HG03460 (cell line): Measurements from ENCODE around the gene IGDCC3.
"Not testable (repeated sequence)": the region's sequence is repeated elsewhere in the genome, so short reads cannot be mapped to it uniquely, and the experiment has no call there.

Experiments used
- ATAC-seq: cut with Tn5 transposase; IDR thresholded peaks from one replicate; pipeline ENCODE4 v1.9.1; 2021; ENCODE audit not compliant: unreplicated experiment

IGDCC3 gene

GRCh38 chr15:65371976-65372786 is 5.6 kb downstream of the IGDCC3 start:
- no peak for ATAC-seq

DNA sequence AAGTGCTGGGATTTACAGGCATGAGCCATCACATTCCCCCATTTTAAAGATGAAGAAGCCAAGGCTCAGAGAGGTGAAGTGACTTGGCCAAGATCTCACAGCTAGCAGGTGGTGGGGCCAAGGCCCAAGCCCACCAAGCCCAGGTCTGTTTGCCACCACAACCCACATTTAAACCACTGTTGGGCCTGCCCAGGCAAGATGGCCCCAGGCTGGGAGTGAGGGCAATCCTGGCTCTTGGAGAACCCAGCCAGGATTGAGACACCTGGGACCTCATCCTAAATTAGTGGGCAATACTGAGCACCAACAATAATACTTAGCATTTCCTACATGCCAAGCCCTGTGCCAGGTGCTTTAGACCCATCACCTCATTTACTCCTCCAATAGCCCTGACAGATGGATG is 6.9 kb downstream of the IGDCC3 start:
- no peak for ATAC-seq

DNA sequence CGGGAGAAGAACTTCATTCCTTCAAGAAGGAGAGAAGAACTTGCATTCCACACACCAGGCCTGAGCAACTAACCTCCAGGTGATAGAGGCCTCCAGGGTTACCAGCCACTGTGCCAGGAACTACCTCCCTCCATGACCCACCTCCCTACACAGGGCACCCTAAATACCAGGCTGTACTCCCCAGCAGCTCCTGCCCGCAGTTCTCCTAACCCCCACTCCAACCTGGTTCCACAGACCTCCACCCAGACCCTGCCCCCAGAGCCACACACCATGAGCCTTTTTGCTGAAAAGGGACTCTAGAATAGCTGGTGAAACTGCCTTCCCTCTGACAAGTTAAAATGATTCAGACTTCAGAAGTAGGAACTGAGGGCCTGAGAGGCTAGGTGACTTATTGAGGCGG is 8.2 kb downstream of the IGDCC3 start:
- ATAC-seq: no peak

GRCh38 chr15:65369212-65369547 is 8.6 kb downstream of the IGDCC3 start:
- no peak for ATAC-seq

DNA sequence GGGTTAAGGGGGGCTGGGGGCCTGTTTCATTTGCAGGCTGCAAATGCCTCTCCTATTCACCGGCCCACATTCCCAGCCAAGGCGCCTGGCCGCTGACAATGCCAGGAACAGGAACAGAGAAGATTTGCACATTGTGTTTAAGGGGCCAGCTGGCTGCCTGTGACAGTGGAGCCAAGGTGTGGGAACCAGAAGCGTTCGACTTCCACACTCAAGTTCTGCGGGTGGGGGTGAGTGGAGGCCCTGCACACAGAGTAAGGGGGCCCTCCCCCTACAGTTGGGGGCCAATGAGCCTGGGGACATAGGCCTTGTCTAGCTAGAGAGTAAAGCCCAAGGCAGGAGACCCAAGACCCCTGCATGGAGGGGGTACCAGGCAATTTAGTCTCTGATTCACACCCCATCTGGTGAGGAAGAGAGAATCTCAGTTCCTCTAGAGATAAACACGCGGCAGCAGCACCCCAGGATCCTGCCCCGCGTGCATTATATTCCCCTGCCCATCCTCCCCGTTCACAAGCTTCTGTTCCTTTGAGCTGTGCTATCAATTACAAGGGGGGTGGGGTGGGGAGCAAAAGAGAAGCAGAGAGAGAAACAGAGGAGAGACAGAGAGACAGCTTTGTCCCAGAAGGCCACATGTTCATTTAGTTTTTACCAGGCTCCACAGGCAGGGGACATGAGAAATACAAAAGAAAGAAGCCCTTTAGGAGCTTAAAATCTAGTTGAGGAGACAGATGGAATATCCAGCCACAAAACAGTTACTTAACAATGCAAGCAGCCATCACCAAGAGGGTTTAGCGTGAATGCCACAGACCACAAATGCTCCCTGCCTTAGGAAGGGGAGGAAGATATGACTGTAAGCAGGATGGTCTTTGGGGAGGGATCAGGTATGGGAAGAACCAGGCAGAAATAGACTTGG is 9.2 kb downstream of the IGDCC3 start:
- no peak for ATAC-seq

DNA sequence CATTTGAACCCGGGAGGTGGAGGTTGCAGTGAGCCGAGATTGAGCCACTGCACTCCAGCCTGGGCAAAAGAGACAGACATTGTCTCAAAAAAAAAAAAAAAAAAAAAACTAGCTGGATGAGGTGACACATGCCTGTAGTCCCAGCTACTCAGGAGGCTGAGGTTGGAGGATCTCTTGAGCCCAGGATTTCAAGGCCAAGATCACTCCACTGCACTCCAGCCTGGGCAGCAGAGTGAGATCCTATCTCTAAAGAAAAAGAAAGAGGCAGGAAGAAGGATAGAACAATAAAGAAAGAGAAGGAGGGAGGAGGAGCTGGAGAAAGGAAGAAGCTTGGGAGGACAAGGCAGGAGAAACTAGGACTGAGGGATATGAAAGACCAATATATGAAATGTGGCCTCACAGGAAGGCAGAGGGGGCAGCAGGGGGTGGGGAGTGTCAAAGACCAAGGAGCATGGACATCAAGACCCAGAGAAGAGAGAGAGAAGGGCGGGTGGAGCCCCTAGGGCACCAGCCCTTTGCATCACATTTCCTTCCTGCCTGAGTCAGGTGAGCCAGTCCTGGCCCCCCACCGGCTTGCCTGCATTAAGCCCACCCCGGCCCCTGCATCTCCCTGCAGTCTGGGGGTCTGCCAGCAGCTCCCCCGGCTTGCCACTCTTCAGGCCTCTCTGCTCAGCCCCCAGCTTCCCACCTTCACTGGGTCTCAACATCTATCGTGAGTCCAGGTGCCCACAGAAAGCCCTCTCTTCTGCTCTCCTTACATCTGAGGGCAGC is 11.5 kb downstream of the IGDCC3 start:
- no peak for ATAC-seq

DNA sequence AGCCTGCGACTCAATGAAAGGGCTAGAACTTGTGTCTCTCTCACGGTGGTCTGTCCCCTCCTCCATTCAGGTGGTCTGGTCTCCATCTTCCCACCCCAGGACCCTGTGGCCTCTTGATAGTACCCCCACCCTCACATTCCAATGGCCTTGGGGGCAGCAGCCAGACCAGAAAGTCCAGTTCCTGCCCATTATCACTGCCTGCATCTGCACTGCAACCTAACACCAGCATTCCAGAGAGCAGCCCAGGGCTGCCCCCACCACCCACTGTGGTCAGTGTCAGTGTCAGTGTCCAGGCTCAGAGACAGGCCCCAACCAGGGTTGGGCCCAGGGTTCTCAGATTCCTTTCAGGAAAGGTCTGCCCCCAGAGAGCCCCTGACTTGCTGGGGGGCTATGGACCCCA is 12.6 kb downstream of the IGDCC3 start:
- no peak for ATAC-seq

GRCh38 chr15:65363766-65364165 is 14.0 kb downstream of the IGDCC3 start:
- ATAC-seq: no peak

DNA sequence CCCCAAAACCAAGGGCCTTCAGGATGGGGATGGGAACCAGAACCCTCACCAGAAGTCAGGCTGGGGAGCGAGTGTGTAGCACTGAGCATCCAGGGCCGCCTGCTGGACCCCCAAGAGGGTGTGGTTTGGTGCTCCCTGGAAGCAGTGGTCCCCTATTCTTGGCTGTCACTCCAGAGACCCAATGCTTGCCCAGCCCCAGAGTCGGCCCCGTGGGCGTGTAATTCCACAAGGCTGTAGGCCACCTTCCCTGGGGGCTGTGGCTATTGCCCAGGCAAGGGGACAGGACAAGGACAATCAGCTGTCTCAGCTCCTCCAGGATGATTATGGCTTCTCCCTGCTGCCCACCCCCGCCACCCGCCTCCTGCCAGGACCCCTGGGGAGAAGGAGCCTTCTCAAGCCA is 14.5 kb downstream of the IGDCC3 start:
- no peak for ATAC-seq

GRCh38 chr15:65362491-65362890 is 15.3 kb downstream of the IGDCC3 start:
- no peak for ATAC-seq

DNA sequence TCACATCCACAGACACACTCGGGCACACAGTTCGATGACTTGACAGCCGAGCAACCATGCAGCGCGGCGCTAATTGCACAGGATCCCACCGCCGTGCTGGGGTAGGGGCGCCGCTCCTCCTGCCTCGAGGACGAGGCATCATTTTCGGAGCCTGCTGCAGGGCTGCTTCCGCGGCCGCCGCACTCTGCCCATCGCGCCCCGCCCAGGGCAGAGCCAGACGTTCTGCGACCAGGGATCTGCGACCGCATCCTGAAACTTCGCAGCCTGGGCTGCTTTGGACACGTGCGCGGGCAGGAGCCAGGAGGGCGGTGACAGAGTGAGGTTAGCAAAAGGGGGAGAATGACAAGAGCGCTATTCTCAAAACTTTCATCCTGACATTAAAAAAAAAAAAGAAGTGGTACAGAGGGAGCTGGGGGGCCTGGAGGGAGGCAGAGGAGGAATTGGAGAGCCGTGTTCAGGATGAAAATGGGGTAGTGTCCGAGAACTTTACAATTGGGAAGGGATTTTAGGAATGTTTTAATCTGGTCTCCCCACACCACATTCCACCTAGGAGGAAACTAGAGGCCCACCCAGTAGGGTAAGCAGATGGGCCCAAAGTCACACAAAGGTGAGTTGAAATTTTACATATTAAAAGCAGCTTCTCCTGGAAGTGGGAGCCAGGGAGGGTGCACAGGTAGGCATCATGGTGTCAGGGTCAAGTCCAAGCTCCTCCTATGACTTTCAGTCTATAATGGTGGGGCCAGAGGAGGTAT is 15.9 kb downstream of the IGDCC3 start:
- ATAC-seq: no peak

GRCh38 chr15:65360506-65360905 is 17.3 kb downstream of the IGDCC3 start:
- ATAC-seq: no peak

- ATAC-seq: no peak
These were observed 21.8 kb downstream of the IGDCC3 start for GRCh38 chr15:65355988-65356353.

DNA sequence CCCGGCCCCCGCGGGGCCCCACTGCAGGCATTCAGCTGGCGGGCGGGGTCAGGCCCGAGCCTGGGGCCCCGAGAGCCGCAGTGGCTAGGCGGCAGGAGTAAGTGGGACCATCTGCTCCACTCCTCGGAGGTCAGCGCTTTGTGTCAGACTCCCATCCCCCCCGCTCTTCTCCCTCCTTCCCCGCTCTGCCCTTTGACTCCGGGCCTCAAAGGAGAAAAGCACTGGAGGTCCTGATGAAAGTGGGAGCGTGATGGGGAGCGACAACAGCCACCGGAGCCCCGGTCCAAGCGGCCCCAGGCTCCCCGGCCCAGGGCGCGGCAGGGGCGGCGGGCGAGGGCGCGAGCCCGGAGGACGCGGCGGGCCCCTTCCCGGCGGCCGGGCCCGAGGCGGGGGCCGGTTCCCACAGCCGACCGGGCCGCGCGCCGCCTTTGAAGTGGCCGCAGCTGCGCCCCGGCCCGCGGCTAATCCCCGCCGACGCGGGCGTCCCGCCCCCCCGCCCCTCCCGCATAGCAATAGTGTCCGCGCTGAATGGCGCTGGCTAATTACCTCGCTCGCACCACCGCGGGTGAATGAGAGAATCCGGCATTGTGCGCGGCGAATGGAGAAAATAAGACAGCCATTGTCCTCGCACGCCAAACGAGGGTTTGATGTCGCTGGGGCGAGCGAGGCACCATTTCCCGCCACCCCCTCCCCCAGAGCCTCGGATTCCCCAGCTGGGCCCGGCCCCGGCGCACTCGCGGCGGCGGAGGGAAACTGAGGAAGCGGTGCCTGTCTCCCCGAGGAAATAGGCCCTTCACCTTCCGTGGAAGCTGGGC is 22.4 kb downstream of the IGDCC3 start:
- no peak for ATAC-seq

GRCh38 chr15:65354835-65355172 is 23.0 kb downstream of the IGDCC3 start:
- no peak for ATAC-seq

DNA sequence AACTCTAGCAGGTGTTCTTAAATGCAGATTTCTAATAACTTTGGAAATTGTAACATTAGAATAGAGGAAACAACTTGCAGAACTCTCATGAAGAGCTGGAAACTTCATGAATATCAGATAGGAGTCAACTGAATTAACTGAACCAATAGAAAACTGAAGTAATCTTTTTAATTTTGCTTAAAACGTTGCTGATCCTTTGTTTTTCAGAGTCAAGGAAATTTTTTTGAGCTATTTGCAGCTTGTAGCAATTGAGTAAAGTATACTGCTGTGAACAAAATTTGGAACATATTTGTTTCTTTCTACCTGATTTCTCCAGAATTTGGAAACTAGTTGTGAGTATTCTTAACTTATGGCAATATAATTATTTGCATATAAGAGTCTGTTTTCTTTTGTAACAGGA is 25.8 kb downstream of the IGDCC3 start:
- ATAC-seq: not testable (repeated sequence)

DNA sequence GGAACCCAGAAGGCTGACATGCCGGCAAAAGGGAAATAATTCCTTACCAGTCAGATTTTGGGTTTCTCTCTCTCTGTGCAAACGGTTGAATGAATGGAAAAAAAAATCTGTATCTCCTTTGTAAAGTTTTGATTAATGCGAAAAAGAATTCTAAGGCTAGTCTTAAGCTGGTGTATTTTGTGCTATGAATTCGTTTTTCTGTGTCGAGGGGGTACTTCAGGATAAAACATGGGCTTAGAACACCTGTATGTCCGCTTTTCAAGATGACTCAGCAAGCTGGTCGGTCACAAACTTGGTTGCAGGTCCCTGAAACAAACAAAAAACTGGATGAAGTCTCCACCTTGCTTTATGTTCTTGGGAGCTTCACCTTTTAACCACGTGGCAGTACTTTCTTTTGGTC is 28.5 kb downstream of the IGDCC3 start:
- ATAC-seq: no peak

- not testable (repeated sequence) for ATAC-seq
These were observed 30.0 kb downstream of the IGDCC3 start for GRCh38 chr15:65347756-65348155.

DNA sequence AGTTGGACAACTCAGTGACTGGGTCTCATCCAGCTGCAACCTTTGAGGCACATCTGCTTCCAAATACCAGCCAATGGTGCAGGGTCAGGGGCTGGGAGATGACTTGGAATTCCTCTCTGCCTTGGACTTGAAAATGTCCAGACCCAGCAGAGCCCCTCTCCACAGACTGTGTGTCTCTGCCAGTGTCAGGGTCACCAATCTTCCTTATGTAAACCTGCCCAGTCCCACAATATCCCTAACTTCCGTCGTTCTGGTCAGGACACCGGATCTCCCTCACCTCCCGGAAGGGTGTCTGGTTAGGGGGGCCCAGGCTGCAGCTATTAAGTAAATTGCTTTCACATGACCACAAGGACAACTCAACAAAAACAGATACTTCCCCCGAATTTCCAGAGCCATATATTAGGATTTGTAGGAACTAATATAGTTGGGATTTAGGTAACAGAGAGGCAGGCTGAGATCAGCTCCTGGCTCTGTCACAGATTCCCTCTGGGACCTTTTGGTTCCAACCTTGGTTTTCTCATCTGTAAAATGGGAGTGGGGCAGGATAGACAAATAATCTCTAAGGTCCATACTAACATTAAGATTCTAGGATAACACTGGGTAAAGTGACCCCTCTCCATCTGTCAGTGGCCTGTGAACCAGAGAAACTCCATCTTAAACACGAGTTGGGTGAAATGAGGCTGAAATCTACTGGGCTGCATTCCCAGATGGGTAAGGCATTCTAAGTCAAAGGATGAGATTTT is 30.8 kb downstream of the IGDCC3 start:
- ATAC-seq: no peak

- no peak for ATAC-seq
These were observed 32.9 kb downstream of the IGDCC3 start for GRCh38 chr15:65344914-65345275.
